GM18868 (cell line): Measurements from ENCODE around the gene RAB44.
"Not testable (repeated sequence)": the region's sequence is repeated elsewhere in the genome, so short reads cannot be mapped to it uniquely, and the experiment has no call there.

ENCODE experiments used
- ATAC-seq: cut with Tn5 transposase; IDR thresholded peaks from one replicate; pipeline ENCODE4 v1.9.1; 2021; ENCODE audit warnings: mild to moderate bottlenecking, moderate library complexity; ENCODE audit not compliant: unreplicated experiment

The RAB44 gene

DNA sequence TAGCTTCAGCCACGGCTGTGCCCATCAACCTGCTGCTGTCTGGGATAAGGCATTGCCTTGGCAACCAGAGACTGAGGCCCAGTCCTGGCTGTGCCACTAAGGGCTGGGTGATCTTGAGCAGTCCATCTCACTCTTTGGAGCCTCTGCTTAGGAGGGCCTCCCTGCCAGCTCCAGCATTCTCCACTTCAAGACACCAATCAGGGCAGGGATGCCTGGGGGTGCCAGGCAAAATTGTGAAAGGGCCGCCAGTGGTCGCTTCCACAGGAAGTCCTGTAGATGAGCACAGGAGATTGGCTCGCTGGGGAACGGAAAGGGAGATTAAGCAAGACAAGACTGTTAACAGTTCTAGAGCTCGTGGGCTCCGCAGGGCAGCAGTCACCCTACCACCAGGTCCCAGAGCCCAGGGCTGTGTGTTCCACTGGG, at the start of gene RAB44:
TSS of gene RAB44 (plus strand) at position 346 of the 423 bp plus-strand sequence. CDS start 6,410 bp downstream, outside the sequence.
- no peak for ATAC-seq

DNA sequence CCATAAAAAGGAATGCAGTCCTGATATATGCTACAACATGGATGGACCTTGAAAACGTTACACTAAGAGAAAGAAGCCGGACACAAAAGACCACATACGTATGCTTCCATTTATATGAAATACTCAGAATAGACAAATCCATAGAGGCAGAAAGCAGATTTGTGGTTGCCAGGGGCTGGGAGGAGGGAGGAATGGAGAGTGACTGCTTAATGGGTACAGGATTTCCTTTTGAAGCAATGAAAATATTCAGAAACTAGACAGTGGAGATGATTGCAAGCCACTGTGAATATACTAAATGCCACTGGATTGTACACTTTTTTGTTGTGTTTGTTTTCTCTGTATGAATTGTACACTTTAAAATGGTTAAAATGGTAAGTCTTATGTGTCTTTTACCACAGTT, 48.5 kb upstream of the RAB44 start:
- no peak for ATAC-seq

DNA sequence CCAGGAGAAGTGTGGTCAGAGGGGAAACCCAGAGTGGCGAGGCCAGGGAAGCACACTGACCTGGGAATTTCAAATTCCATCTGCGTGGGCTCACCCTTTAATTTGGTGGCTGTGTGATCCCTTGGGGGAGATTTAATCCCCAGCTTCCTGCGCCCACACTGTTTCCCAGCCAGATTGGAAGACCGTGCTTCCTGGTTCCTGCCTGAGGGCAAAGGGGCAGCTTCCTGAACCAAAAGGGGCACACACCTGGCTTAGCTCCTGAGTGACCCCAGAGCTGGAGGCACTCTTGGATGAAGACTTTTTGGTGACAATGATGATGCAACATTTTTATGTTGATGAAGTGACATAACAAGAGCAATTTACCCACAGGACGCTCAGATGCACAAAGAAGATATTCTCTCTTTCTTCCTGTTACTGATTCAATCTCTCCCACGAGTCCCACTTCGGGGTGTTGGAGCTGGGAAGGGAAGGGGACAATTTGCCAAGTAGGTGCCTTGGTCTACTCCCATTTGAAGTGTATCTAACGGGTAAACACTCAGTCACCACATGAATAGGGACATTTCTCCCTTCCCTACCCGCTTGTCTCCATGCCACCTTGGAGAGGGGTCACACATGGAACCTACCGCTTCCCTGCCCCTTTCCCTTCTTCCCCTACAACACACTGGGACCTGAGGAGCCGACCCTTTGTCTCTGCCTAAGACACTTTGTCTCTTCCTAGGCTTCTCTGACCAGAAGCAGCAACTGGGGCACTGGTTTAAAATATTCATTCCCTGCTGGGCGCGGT, 47.7 kb upstream of the RAB44 start:
- no peak for ATAC-seq

- peak; percentile 76 for ATAC-seq
Observed at GRCh38 chr6:36650848-36651478, 46.7 kb upstream of the RAB44 start.

- no peak for ATAC-seq
Observed at GRCh38 chr6:36651659-36652379, 45.8 kb upstream of the RAB44 start.

GRCh38 chr6:36654469-36654868, 43.2 kb upstream of the RAB44 start:
- not testable (repeated sequence) for ATAC-seq

DNA sequence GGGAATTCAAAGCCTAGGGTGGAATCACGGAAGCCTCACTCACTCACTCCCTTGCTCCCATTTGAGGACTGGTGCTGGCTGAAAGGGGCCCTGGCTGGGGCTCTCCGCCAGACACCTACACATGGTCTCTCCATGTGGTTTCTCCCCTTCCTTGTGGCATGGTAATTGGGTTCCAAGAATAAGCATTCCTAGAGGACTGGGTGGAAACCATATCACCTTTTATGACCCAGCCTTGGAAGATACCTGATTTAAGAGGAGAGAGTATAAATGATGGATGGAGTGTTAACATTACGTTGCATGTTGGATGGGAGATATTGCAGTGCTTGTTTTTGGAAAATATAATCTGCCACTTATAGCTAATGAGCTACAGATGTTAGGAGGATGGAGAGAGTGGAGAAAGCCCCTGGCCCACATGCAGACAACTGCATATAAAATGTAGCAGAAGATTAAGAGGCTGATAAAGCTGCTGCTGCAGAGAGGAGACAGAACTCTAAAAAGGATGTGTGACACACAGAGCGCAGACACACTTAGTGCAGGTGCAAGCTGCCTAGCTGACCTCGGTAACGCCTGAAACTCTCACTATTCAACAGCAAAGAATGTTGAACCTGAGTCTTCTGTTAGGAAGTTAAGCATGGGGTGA, 42.4 kb upstream of the RAB44 start:
- no peak for ATAC-seq

- no peak for ATAC-seq
Observed at GRCh38 chr6:36656441-36656840, 41.2 kb upstream of the RAB44 start.

- ATAC-seq: no peak
Observed at GRCh38 chr6:36657271-36657670, 40.4 kb upstream of the RAB44 start.

- ATAC-seq: no peak
Observed at GRCh38 chr6:36657942-36658544, 39.6 kb upstream of the RAB44 start.

DNA sequence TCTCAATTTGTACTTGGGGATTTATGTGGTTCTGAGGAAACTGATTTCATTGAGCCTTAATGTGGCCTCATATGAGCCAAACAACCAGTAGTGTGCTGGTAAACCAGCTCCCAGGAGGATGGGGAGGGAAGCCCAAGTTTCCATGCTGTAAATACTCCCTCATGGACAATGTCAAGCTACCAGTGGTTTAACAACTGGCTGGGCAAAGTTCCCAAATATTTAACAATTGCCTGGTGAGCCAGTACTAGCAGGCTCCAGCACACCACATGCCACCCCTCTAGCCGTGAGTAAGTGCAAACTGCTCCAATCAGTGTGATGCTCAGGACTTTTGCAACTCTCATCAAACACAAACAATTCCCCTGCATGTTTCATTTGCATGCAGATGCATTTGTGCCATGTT, 38.4 kb upstream of the RAB44 start:
- ATAC-seq: no peak

- no peak for ATAC-seq
Observed at GRCh38 chr6:36660771-36661471, 36.7 kb upstream of the RAB44 start.

- ATAC-seq: no peak
Observed at GRCh38 chr6:36662380-36662779, 35.2 kb upstream of the RAB44 start.

- no peak for ATAC-seq
Observed at GRCh38 chr6:36662827-36663256, 34.8 kb upstream of the RAB44 start.

DNA sequence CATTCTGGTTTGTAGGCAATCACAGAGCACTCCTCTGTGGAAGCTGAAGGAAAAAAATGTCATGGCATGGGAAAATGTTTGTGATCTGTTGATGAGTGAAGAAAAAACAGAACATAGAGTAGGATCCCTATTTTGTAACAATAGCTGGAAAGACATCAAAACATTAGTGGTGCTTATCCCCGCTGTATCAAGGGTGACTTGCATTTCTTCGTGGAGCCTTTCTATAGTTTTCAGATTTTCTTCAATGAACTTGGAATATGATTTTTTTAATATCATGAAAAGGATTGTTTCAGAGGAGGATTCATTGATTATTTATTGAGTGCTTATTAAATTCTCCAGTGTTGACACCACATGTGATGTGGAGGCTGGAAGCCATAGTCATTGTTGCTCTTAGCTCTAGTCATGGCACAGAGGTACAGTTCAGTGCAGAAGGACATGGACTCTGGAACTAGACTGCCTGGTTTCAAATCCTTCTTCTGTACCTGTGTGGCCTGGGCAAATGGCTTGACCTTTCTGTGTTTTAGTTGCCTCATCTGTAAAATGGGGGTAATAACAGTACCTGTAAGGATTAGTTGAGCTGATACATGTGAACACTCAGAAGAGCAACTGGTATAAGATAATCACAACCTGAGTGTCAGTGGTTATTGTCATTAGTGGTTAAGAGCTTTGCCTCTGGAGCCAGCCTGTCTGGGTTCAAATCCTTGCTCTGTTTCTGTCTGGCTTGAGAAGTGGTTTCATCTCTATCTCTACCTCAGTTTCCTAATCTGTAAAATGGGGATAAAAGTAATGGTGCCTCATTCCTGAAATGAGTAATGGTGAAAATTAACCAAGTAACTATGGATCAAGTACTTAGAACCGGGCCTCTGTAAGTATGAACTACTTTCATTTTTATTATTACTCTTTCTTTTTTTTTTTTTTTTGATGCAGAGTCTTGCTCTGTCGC, 33.9 kb upstream of the RAB44 start:
- no peak for ATAC-seq

DNA sequence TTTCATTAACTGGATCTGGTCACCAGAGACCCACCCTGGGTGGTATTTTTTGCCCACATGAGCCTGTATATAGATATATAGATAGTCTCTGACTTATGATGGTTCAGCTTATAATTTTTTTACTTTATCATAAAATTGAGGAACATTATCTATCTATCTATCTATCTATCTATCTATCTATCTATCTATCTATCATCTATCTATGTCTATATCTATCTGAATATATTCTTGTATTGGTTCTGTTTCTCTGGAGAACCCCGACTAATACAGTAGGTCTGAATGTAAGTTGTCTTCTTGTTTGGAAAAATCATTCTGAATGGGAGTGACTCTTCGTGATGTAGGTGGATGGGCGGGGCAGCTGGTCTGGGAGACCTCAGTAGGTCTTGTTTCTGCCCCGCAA, 32.4 kb upstream of the RAB44 start:
- ATAC-seq: no peak

GRCh38 chr6:36666287-36666686, 31.3 kb upstream of the RAB44 start:
- ATAC-seq: no peak

DNA sequence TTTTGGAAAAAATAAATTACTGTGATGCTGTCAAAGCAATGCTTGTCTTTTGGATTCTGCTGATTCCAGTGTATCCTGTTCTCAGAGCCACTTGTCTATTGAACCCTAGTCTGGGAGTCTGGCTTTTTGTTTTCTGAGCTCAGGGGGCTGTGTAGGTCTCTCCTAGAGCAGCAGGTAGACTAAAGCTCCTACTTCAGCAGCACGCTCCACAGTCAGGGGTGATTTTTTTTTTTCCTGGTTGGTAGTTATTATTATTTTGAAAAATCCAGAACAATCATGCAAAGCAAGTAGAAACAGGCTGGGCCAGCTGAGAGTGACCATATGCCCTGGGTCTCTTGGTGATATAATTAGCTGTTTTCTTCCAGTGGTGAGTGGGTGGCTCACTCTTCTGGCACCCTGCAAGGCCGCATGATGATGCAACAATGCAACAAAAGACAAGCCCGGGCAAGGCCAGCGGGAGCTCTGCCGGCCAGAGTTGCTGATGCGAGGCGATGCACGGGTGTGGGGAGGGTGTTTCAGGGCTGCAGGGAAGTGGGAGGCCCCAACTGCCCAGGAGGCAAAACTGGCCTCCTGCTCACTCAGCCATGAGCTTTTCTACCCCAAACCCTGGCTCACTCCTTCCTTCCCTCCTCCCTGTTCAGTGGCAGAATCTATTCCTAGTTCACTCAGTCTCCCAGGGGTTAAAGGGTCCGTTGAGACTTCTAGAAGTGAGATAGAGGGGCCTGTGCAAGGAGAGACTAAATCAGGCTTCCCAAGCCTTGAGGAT, 30.6 kb upstream of the RAB44 start:
- ATAC-seq: peak; percentile 77
